NCI-H128 (cell line): ENCODE measurements around the gene NIPSNAP2.
"Not testable (repeated sequence)": the region's sequence is repeated elsewhere in the genome, so short reads cannot be mapped to it uniquely, and the experiment has no call there.

ENCODE experiments used
- DNase-seq: peaks from one replicate; lab custom pipeline; 2025; ENCODE audit not compliant: unreplicated experiment; lab: John Stamatoyannopoulos, UW

The NIPSNAP2 gene

GRCh38 chr7:55975988-55976633, 11.7 kb downstream of the NIPSNAP2 start:
- no peak for DNase-seq

GRCh38 chr7:55977831-55978230, 13.4 kb downstream of the NIPSNAP2 start:
- no peak for DNase-seq

- DNase-seq = no peak
These were observed 15.9 kb downstream of the NIPSNAP2 start for GRCh38 chr7:55980266-55980665.

- DNase-seq = no peak
These were observed 19.2 kb downstream of the NIPSNAP2 start for GRCh38 chr7:55983537-55983936.

- no peak for DNase-seq
These were observed 28.0 kb downstream of the NIPSNAP2 start for GRCh38 chr7:55992346-55992745.

- DNase-seq = no peak
These were observed 32.6 kb downstream of the NIPSNAP2 start for GRCh38 chr7:55996856-55997500.

- DNase-seq = no peak
These were observed 39.4 kb downstream of the NIPSNAP2 start for GRCh38 chr7:56003749-56004148.

- DNase-seq = no peak
These were observed 42.8 kb downstream of the NIPSNAP2 start for GRCh38 chr7:56007167-56007652.

GRCh38 chr7:56007891-56008290, 43.5 kb downstream of the NIPSNAP2 start:
- DNase-seq = no peak

- DNase-seq = no peak
These were observed 45.3 kb downstream of the NIPSNAP2 start for GRCh38 chr7:56009695-56010094.

GRCh38 chr7:56017015-56017414, 52.6 kb downstream of the NIPSNAP2 start:
- DNase-seq = not testable (repeated sequence)

GRCh38 chr7:56019501-56019900, 55.1 kb downstream of the NIPSNAP2 start:
- DNase-seq = no peak

GRCh38 chr7:56023500-56023899, 59.1 kb downstream of the NIPSNAP2 start:
- no peak for DNase-seq

- no peak for DNase-seq
These were observed 62.2 kb downstream of the NIPSNAP2 start for GRCh38 chr7:56026538-56026937.

- no peak for DNase-seq
These were observed 64.7 kb downstream of the NIPSNAP2 start for GRCh38 chr7:56028942-56029630.

- DNase-seq = no peak
These were observed 66.0 kb downstream of the NIPSNAP2 start for GRCh38 chr7:56030340-56030739.

- DNase-seq = not testable (repeated sequence)
These were observed 67.2 kb downstream of the NIPSNAP2 start for GRCh38 chr7:56031556-56031955.

- DNase-seq = not testable (repeated sequence)
These were observed 68.2 kb downstream of the NIPSNAP2 start for GRCh38 chr7:56032578-56032977.

GRCh38 chr7:56033671-56034432, 69.5 kb downstream of the NIPSNAP2 start:
- DNase-seq = peak; percentile 78

- no peak for DNase-seq
These were observed 76.3 kb downstream of the NIPSNAP2 start for GRCh38 chr7:56040730-56041129.

GRCh38 chr7:56045758-56046157, 81.4 kb downstream of the NIPSNAP2 start:
- not testable (repeated sequence) for DNase-seq
